ENCODE data around the gene PDGFC. TPM values are rescaled to one million over a fixed set of nuclear protein-coding genes. Genes with fewer than 3 reads are reported as not detected.

The PDGFC gene
- total and polyA plus RNA-seq, 2 of the 13 experiments (the other 11 are each of a cell fraction or from before 2014, with no cell fraction given): 4.6 to 9.1 TPM

DNA sequence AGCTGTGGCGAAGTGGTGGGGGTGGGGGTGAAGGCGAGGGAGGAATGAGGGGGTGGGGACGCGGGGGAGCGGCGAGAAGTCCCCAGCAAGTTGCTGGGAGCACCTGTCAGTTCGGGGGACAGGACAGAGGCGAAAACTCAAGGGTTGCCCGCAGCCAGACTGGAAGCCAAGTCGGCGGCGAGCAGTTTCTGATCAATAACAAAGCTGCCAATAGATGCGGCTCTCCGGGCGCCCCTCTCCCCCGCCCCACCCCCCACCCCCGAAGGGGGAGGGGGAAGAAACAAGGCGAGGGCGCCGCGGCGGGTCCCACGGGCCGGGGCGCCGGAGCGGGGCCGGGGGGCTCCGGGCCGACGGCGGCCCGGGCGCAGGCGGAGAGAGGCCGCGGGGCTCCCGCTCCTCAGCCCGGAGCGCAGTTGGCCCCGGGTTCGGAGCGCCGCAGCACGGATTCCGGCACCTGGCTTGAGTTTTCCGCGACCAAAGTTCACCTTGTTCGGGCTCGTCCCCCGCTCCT, 379 bp downstream of the PDGFC start:
- H2AFZ ChIP-seq (ENCODE audit: low read length): no peak overlapping the region
- DNase-seq (ENCODE audit: low spot score) (no peak), FAIRE-seq (no peak), ATAC-seq (peak; percentile 47)
- CTCF ChIA-PET (ENCODE audit: low intra/inter-chr PET ratio, low total read pairs): interaction anchor here (1.5 kb wide), 1 partner anchor 74 kb away, joined by 3 read pairs; no protein-coding TSS in a partner anchor
- H3K79me2 ChIP-seq (ENCODE audit: insufficient read depth, low read length): peaks cover 21% of the 10 kb centered on the region
- no TSS peak for BruUV-seq (replicated peaks)
- H3K4me1 ChIP-seq (ENCODE audit: insufficient read depth, low read length): peaks cover 56% of the 10 kb centered on the region
- peak overlapping the region; percentile 76 for H3K9ac ChIP-seq (ENCODE audit: insufficient read depth, low read depth, low read length)
- H3K9me3 ChIP-seq (ENCODE audit: low read length): no peaks in the 10 kb centered on the region
- H3K4me3 ChIP-seq (replicated peaks in 1 of 3; ENCODE audit: insufficient read depth in 1 of 3, low read depth in 2 of 3, low read length in 3 of 3): peak overlapping the region; percentile 78 to 89 (median 82)
- POLR2A ChIA-PET: interaction anchor here (1.1 to 1.7 kb wide), 4 partner anchors 8 to 40 kb away, joined by 3 to 6 read pairs (median 4); no protein-coding TSS in a partner anchor
- no peaks in the 10 kb centered on the region for H4K20me1 ChIP-seq (ENCODE audit: insufficient read depth, low read length)
- intact Hi-C loops (cut with micrococcal nuclease; ENCODE audit: unreplicated experiment) (loop anchor here (1.0 to 10.0 kb wide), 3 partner anchors 74 to 234 kb away; no protein-coding TSS in a partner anchor), in situ Hi-C loops (cut with HindIII; ENCODE audit: extremely low pct_ligation_motif_present, low pct_unique_long_range_greater_than_20kb) (loop anchor here (10.0 to 25.0 kb wide), 4 partner anchors 206 to 1066 kb away; no protein-coding TSS in a partner anchor)
- H3K36me3 ChIP-seq (replicated peaks in 1 of 2; ENCODE audit: control insufficient read depth in 1 of 2, insufficient read depth in 2 of 2, low read length in 2 of 2): no peaks in the 10 kb centered on the region
- peak overlapping the region; percentile 98 for H3K4me2 ChIP-seq (ENCODE audit: low read depth, low read length)
- no peaks in the 10 kb centered on the region; a peak in 1 of 5 replicates for H3K27me3 ChIP-seq (ENCODE audit: control insufficient read depth in 1 of 2, insufficient read depth in 2 of 2, low read length in 2 of 2)
- WGBS (ENCODE audit: low lambda C conversion rate): 0% methylated on average over 8 of the region's 51 CpGs
- peak overlapping the region; percentile 68 for H3K27ac ChIP-seq (ENCODE audit: extremely low read length, insufficient read depth, low read length)
- TF ChIP-seq ETV5 (CRISPR knock-in tag; IDR thresholded peaks at IDR 0.05; ENCODE audit: borderline replicate concordance) (no peak), TSC22D2 (CRISPR knock-in tag; IDR thresholded peaks at IDR 0.05; ENCODE audit: borderline replicate concordance) (no peak), DR1 (CRISPR knock-in tag; IDR thresholded peaks at IDR 0.05) (no peak), JDP2 (CRISPR knock-in tag; IDR thresholded peaks at IDR 0.05; ENCODE audit: borderline replicate concordance) (no peak), HIVEP1 (CRISPR knock-in tag; IDR thresholded peaks at IDR 0.05) (no peak), ZNF326 (CRISPR knock-in tag; IDR thresholded peaks at IDR 0.05; ENCODE audit: borderline replicate concordance) (no peak), ZNF263 (CRISPR knock-in tag; IDR thresholded peaks at IDR 0.05) (0 out of 2 replicates have a peak, but pooled peaks have one; percentile 1), SAFB2 (CRISPR knock-in tag; IDR thresholded peaks at IDR 0.05; ENCODE audit: borderline replicate concordance, low read depth) (no peak), ZMAT3 (CRISPR knock-in tag; conservative IDR thresholded peaks at IDR 0.05) (no peak), ZC3H4 (CRISPR knock-in tag; IDR thresholded peaks at IDR 0.05; ENCODE audit: borderline replicate concordance) (no peak), POLR2A (IDR thresholded peaks at IDR 0.05; ENCODE audit: insufficient read depth in 1 of 2, low read depth in 2 of 2, low read length in 2 of 2) (peak; percentile 16 to 30; a peak in 1 of 4 replicates), ARNT (IDR thresholded peaks at IDR 0.05) (no peak), KLF11 (CRISPR knock-in tag; IDR thresholded peaks at IDR 0.05) (no peak), NCOR1 (IDR thresholded peaks at IDR 0.05; ENCODE audit: borderline replicate concordance, low read length) (0 out of 2 replicates have a peak, but pooled peaks have one; percentile 23), SP5 (CRISPR knock-in tag; IDR thresholded peaks at IDR 0.05; ENCODE audit: borderline replicate concordance, low read depth) (no peak), RFX5 (IDR thresholded peaks at IDR 0.05; ENCODE audit: low read depth, low read length) (no peak), ZNF563 (CRISPR knock-in tag; IDR thresholded peaks at IDR 0.05) (no peak), MED1 (CRISPR knock-in tag; IDR thresholded peaks at IDR 0.05) (0 out of 2 replicates have a peak, but pooled peaks have one; percentile 8), RBFOX2 (IDR thresholded peaks at IDR 0.05; ENCODE audit: low read depth, low read length) (no peak), HNF4A (CRISPR knock-in tag; IDR thresholded peaks at IDR 0.05) (peak; percentile 68; the same call in 1 of the 2 replicates), SMC3 (IDR thresholded peaks at IDR 0.05; ENCODE audit: low read length) (no peak), MBNL3 (CRISPR knock-in tag; conservative IDR thresholded peaks at IDR 0.05) (no peak)
- TF ChIP-seq, protein P1, sequence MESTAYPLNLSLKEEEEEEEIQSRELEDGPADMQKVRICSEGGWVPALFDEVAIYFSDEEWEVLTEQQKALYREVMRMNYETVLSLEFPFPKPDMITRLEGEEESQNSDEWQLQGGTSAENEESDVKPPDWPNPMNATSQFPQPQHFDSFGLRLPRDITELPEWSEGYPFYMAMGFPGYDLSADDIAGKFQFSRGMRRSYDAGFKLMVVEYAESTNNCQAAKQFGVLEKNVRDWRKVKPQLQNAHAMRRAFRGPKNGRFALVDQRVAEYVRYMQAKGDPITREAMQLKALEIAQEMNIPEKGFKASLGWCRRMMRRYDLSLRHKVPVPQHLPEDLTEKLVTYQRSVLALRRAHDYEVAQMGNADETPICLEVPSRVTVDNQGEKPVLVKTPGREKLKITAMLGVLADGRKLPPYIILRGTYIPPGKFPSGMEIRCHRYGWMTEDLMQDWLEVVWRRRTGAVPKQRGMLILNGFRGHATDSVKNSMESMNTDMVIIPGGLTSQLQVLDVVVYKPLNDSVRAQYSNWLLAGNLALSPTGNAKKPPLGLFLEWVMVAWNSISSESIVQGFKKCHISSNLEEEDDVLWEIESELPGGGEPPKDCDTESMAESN (CRISPR knock-in tag; conservative IDR thresholded peaks at IDR 0.05): no peak
- TF ChIP-seq, protein P2, sequence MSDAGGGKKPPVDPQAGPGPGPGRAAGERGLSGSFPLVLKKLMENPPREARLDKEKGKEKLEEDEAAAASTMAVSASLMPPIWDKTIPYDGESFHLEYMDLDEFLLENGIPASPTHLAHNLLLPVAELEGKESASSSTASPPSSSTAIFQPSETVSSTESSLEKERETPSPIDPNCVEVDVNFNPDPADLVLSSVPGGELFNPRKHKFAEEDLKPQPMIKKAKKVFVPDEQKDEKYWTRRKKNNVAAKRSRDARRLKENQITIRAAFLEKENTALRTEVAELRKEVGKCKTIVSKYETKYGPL (CRISPR knock-in tag; IDR thresholded peaks at IDR 0.05): no peak
- TF ChIP-seq, protein P3, sequence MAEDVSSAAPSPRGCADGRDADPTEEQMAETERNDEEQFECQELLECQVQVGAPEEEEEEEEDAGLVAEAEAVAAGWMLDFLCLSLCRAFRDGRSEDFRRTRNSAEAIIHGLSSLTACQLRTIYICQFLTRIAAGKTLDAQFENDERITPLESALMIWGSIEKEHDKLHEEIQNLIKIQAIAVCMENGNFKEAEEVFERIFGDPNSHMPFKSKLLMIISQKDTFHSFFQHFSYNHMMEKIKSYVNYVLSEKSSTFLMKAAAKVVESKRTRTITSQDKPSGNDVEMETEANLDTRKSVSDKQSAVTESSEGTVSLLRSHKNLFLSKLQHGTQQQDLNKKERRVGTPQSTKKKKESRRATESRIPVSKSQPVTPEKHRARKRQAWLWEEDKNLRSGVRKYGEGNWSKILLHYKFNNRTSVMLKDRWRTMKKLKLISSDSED (CRISPR knock-in tag; IDR thresholded peaks at IDR 0.05): no peak

Measured in HepG2 (cell line).